Spinal cord (tissue), 10 donors: ENCODE data around the gene BBS7. TPM values are rescaled to one million over a fixed set of nuclear protein-coding genes. Genes with fewer than 3 reads are reported as not detected.

ENCODE experiments used
- DNase-seq, 6 donors: peaks; one replicate each; pipeline versions ENCODE4 v3.0.0 to v3.0.0-alpha.2; 2013 to 2015; ENCODE audit warnings: low spot score in 6 of 6, low read depth in 4 of 6
- H3K27ac ChIP-seq: one replicate; pipeline ENCODE4 v1.5.1; 2013; ENCODE audit warnings: low read depth, low read length, control low read depth
- H3K27me3 ChIP-seq: one replicate; pipeline ENCODE4 v1.6.1; 2013; ENCODE audit warnings: low read length; ENCODE audit not compliant: control insufficient read depth, insufficient read depth
- H3K36me3 ChIP-seq: one replicate; pipeline ENCODE4 v1.6.1; 2013; ENCODE audit warnings: low read length; ENCODE audit not compliant: control insufficient read depth, insufficient read depth
- H3K4me1 ChIP-seq: one replicate; pipeline ENCODE4 v1.6.1; 2013; ENCODE audit warnings: low read length; ENCODE audit not compliant: control insufficient read depth, insufficient read depth
- H3K4me3 ChIP-seq: one replicate; pipeline ENCODE4 v1.5.1; 2013; ENCODE audit warnings: low read depth, low read length, control low read depth
- H3K9me3 ChIP-seq: one replicate; pipeline ENCODE4 v1.6.1; 2013; ENCODE audit warnings: low read length; ENCODE audit not compliant: control insufficient read depth, insufficient read depth
- WGBS: methylation state at CpG from one replicate; pipeline ENCODE4 v1.1.5; 2013; ENCODE audit warnings: missing lambda C conversion rate; ENCODE audit not compliant: insufficient coverage; 5-methylcytosine and 5-hydroxymethylcytosine counted together
- polyA plus RNA-seq, 2 donors: library from polyadenylated mRNA; unstranded; fragments of 120-200 nt; gene quantifications; one replicate each; pipeline ENCODE4 v1.2.1, GENCODE V29; 2013; ENCODE audit not compliant: insufficient read length in 2 of 2
- total RNA-seq, 2 donors: library from RNA; depleted of rRNA in 1 of 2; stranded (reverse); fragments of 120-200 nt in 1 of 2; fragments of >200 nt in 1 of 2; gene quantifications; one replicate each; pipeline versions ENCODE4 v1.2.3 to v1.2.4, GENCODE V29; 2013 to 2014
- donor health status: healthy.

BBS7 gene
- total and polyA plus RNA-seq, 4 donors, result 24.9 to 48.0 (median 31.5) TPM

GRCh38 chr4:121838136-121838535 lies 32.1 kb downstream of the BBS7 start:
- Histone ChIP-seq H3K27me3 (no peaks in the 10 kb centered on the region), H3K9me3 (no peaks in the 10 kb centered on the region), H3K4me3 (no peak overlapping the region), H3K27ac (no peak overlapping the region), H3K4me1 (no peaks in the 10 kb centered on the region), H3K36me3 (peaks cover 19% of the 10 kb centered on the region)
- no peak for DNase-seq

DNA sequence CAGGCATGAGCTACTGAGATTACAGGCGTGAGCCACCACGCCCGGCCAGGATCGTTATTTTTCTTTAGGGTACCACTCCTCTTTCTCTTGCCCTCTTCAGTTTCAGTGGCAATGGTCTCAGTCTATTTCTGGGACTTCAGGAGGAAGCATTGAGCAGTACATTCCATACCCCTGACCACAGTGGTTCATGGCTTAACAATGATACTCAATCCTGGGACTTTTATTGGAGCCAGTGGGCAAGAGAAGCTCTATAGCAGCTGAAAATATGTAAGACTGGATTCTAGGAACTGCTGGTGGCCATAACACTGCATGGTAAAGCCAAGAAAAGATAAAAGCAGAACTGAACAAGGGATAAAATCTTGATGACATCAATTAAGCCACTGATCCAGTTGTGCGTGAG lies 40.8 kb downstream of the BBS7 start:
- no peaks in the 10 kb centered on the region for H3K9me3 ChIP-seq
- H3K4me3 ChIP-seq, result no peak overlapping the region
- H3K27ac ChIP-seq, result no peak overlapping the region
- no peak for DNase-seq
- peaks cover 19% of the 10 kb centered on the region for H3K36me3 ChIP-seq
- no peaks in the 10 kb centered on the region for H3K27me3 ChIP-seq
- WGBS, result 100% methylated on average over 4 of the region's 5 CpGs
- no peaks in the 10 kb centered on the region for H3K4me1 ChIP-seq

DNA sequence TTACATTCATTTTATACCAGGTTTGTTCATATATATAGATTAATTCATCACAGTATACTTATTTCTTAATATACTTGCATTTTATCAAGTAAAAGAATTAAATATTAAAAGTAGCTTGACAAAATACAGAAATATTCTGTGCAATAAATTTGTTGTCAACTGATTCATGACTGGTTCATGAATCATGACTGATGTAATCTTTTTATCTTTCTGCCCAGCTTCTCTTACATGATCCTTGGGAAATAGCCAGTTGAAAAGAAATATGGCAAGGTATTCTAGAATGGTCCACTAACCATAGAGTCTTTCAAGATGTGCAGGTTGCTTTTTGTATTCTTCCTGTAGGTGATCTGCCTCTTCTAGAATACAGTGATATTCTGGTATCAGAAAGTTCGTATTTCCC lies 42.4 kb downstream of the BBS7 start:
- no peak overlapping the region for H3K4me3 ChIP-seq
- no peaks in the 10 kb centered on the region for H3K9me3 ChIP-seq
- no peak overlapping the region for H3K27ac ChIP-seq
- H3K27me3 ChIP-seq, result no peaks in the 10 kb centered on the region
- H3K4me1 ChIP-seq, result peaks cover 9% of the 10 kb centered on the region
- H3K36me3 ChIP-seq, result peaks cover 19% of the 10 kb centered on the region
- WGBS, result no CpG with 5 or more reads among the region's 1 CpG
- DNase-seq, result no peak

DNA sequence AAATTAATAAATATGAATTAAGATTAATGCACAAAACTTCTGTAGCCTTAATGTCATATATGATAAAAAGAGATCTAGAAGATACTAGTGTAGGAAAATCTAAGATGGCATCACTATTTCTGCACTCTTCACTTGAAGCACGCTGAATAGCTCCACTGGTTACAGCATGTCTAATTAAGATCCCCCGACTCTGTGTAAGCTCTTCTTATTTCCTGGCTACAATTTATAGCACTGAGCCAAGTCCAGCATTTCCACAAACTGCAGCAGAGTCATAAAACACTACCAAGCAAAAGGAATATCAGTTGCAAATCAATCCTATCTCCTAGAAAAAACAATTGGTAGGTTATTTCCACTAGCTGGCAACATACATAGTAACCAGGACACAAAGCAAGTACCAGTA lies 45.3 kb downstream of the BBS7 start:
- Histone ChIP-seq H3K4me1 (peaks cover 10% of the 10 kb centered on the region), H3K27me3 (no peaks in the 10 kb centered on the region), H3K27ac (peak overlapping the region; percentile 6), H3K9me3 (no peaks in the 10 kb centered on the region), H3K36me3 (peaks cover 9% of the 10 kb centered on the region), H3K4me3 (no peak overlapping the region)
- peak in 2 of 6 donors; percentile 6 to 20 for DNase-seq
- 17% methylated on average over 2 of the region's 2 CpGs for WGBS

DNA sequence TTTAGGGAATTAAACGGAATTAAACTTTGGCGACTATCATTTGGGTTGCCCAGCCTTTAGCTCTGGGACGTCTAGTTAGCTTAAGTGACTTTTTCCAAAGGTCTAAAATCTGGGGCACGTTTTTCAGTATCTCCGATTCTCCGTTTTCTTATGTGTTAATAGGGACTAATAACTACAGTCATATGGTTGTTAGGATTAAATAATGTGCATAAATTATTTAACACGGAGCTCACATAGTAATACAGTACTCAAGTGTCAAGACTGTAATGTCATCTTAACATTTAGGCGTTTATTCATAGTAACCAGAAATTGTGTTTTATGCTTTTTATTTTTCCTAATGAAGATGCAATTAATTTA lies 46.1 kb downstream of the BBS7 start:
- Histone ChIP-seq H3K9me3 (no peaks in the 10 kb centered on the region), H3K27ac (peak overlapping the region; percentile 48), H3K4me1 (peaks cover 10% of the 10 kb centered on the region), H3K36me3 (peaks cover 4% of the 10 kb centered on the region), H3K4me3 (peak overlapping the region; percentile 60), H3K27me3 (no peaks in the 10 kb centered on the region)
- WGBS, result 0% methylated on average over 2 of the region's 8 CpGs
- DNase-seq, result no peak

- H3K4me1 ChIP-seq, result peaks cover 10% of the 10 kb centered on the region
- under 1% methylated on average over 63 of the region's 63 CpGs for WGBS
- peak within 1 kb of the TSS; percentile 48 for H3K27ac ChIP-seq
- peak; percentile 90 to 98 (median 94) for DNase-seq
- peaks cover 3% of the 10 kb centered on the region for H3K36me3 ChIP-seq
- peak within 1 kb of the TSS; percentile 60 for H3K4me3 ChIP-seq
- H3K27me3 ChIP-seq, result no peaks in the 10 kb centered on the region
- H3K9me3 ChIP-seq, result no peaks in the 10 kb centered on the region
Observed at GRCh38 chr4:121823505-121824170, 46.6 kb downstream of the BBS7 start, which contains the start of gene CCNA2. TSS of gene CCNA2 (minus strand) at chr4:121823883. CDS start at chr4:121823628, 255 bp downstream.

- DNase-seq, result peak in 2 of 6 donors; percentile 10 to 30
- peak overlapping the region; percentile 60 for H3K4me3 ChIP-seq
- no peaks in the 10 kb centered on the region for H3K9me3 ChIP-seq
- H3K27me3 ChIP-seq, result no peaks in the 10 kb centered on the region
- peaks cover 10% of the 10 kb centered on the region for H3K4me1 ChIP-seq
- H3K27ac ChIP-seq, result peak overlapping the region; percentile 29
- H3K36me3 ChIP-seq, result peaks cover 3% of the 10 kb centered on the region
- WGBS, result under 1% methylated on average over 25 of the region's 30 CpGs
Observed at GRCh38 chr4:121822796-121823504, 47.3 kb downstream of the BBS7 start.

- Histone ChIP-seq H3K27me3 (no peaks in the 10 kb centered on the region), H3K9me3 (no peaks in the 10 kb centered on the region), H3K4me3 (peak overlapping the region; percentile 60), H3K27ac (no peak overlapping the region), H3K36me3 (peaks cover 3% of the 10 kb centered on the region), H3K4me1 (peaks cover 10% of the 10 kb centered on the region)
- no CpG with 5 or more reads among the region's 1 CpG for WGBS
- DNase-seq, result no peak
Observed at GRCh38 chr4:121822047-121822446, 48.2 kb downstream of the BBS7 start.

DNA sequence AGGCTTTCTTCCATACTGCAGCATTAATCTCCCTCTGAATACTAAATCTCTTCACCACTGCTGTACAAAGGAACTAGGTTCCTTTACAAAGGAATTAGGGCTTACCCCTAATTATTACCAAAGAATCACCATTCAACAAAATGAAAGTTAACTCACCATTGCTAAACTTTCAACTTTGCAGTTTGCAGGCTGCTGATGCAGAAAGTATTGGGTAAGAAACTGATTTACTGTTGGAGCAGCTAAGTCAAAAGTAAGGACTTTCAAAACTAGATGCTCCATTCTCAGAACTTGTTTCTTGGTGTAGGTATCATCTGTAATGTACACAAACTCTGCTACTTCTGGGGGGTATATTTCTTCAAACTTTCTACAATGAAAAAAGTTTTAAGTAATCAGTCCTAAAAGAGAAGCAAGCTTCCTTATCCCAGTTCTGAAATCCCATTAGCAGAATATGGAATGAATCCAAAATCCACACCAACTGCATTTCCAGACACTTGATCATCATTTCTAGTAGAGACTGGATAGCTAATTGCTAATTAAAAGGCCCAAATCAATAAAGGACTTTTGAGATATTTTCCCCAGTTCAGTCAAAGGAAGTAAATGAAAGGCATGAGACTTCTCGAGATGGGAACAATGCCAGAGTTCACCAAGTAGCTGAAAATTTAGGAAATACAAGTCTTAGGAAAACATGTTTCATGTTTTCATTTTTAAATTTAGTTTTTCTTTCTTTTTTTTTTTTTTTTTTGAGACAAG lies 50.9 kb downstream of the BBS7 start:
- H3K9me3 ChIP-seq, result no peaks in the 10 kb centered on the region
- peaks cover 10% of the 10 kb centered on the region for H3K4me1 ChIP-seq
- WGBS, result no CpG with 5 or more reads among the region's 1 CpG
- H3K4me3 ChIP-seq, result no peak overlapping the region
- no peaks in the 10 kb centered on the region for H3K27me3 ChIP-seq
- no peak overlapping the region for H3K27ac ChIP-seq
- no peak for DNase-seq
- H3K36me3 ChIP-seq, result peaks cover 3% of the 10 kb centered on the region
